Body of pancreas (tissue), 4 donors: ENCODE data around the gene MAPK6. TPM values are rescaled to one million over a fixed set of nuclear protein-coding genes. Genes with fewer than 3 reads are reported as not detected.

Experiments used
- ATAC-seq: fragments of 150-250 bp; one replicate; pipeline ENCODE4 v1.9.1; 2016
- DNase-seq, 4 donors: peaks; one replicate each; pipeline ENCODE4 v3.0.0-alpha.2; 2019
- H3K27ac ChIP-seq, 4 donors: fragments of 200-600 bp; sonication (generic); 1 replicate in 3 of 4; 2 replicates in 1 of 4; pipeline versions ENCODE4 v1.5.1 to v1.6.1; 2016 to 2019; ENCODE audit warnings: mild to moderate bottlenecking in 1 of 4, mixed read lengths in 1 of 4, moderate library complexity in 1 of 4
- H3K27me3 ChIP-seq, 2 donors: fragments of 200-600 bp; sonication (generic); one replicate each; pipeline ENCODE4 v1.6.0; 2016; ENCODE audit warnings: mild to moderate bottlenecking in 1 of 2
- H3K36me3 ChIP-seq, 2 donors: fragments of 200-600 bp; sonication (generic); replicated peaks in 1 of 2; 2 replicates each; pipeline ENCODE4 v1.5.1; 2016; ENCODE audit warnings: low read depth in 2 of 2; ENCODE audit not compliant: insufficient read depth in 1 of 2
- H3K4me1 ChIP-seq: fragments of 200-600 bp; sonication (generic); one replicate; pipeline ENCODE4 v1.6.0; 2016
- H3K4me3 ChIP-seq, 2 donors: fragments of 200-600 bp; sonication (generic); 1 replicate in 1 of 2; 2 replicates in 1 of 2; pipeline ENCODE4 v1.5.1; 2016 to 2019
- H3K9me3 ChIP-seq, 3 donors: fragments of 200-600 bp; sonication (generic); 1 replicate in 2 of 3; 2 replicates in 1 of 3; pipeline ENCODE4 v1.5.1; 2016
- POLR2A ChIP-seq, 3 donors: fragments of 450-650 bp; IDR thresholded peaks; one replicate each; pipeline ENCODE4 v1.6.1; 2016; ENCODE audit warnings: antibody characterized with exemption in 3 of 3, mild to moderate bottlenecking in 2 of 3
- WGBS, 2 donors: methylation state at CpG; one replicate each; pipeline ENCODE4 v1.1.5; 2017; 5-methylcytosine and 5-hydroxymethylcytosine counted together
- intact Hi-C: fragments of 100-400 bp; cut with DNase I; formaldehyde crosslinking; loops from one replicate; pipeline ENCODE4 v1.15.1; 2023
- total RNA-seq, 2 donors: library from RNA; depleted of rRNA; stranded (reverse); fragments of >200 nt; gene quantifications; one replicate each; pipeline ENCODE4 v1.1.0, GENCODE V29; 2016
- TF ChIP-seq, protein P1 (sequence below), 7 experiments: fragments of 450-650 bp in 4 of 7; fragments of 200-600 bp in 3 of 7; sonication (generic) in 3 of 7; IDR thresholded peaks; one replicate each; pipeline ENCODE4 v1.5.1; 2016 to 2019; ENCODE audit warnings: antibody characterized with exemption in 7 of 7

Gene MAPK6
- total RNA-seq, 2 donors from 2014 or later: 7.3 to 25.4 TPM

DNA sequence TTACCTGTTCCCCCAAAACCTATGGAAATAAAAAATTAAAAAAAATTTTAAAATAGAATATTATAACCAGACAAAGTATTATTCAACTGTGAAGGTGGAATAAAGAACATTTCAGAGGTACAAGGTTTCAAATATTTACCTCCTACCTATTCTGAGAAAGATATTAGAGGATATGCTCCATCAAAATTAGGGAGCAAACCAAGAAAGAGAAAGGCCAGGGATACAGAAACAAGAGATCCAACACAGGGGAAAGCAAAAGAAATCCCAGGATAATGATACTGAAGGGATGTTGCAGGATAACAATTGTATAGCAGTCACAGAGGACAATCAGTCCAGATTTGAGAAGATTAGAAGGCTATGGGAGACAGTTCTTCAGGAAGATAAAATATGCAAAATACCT is 71.2 kb downstream of the MAPK6 start:
- Histone ChIP-seq H3K36me3 (no peaks in the 10 kb centered on the region), H3K4me3 (no peak overlapping the region), H3K27ac (no peak overlapping the region), H3K27me3 (no peaks in the 10 kb centered on the region), H3K9me3 (no peaks in the 10 kb centered on the region), H3K4me1 (peaks cover 5% of the 10 kb centered on the region)
- intact Hi-C loops: no loop called here
- TF ChIP-seq, protein P1, sequence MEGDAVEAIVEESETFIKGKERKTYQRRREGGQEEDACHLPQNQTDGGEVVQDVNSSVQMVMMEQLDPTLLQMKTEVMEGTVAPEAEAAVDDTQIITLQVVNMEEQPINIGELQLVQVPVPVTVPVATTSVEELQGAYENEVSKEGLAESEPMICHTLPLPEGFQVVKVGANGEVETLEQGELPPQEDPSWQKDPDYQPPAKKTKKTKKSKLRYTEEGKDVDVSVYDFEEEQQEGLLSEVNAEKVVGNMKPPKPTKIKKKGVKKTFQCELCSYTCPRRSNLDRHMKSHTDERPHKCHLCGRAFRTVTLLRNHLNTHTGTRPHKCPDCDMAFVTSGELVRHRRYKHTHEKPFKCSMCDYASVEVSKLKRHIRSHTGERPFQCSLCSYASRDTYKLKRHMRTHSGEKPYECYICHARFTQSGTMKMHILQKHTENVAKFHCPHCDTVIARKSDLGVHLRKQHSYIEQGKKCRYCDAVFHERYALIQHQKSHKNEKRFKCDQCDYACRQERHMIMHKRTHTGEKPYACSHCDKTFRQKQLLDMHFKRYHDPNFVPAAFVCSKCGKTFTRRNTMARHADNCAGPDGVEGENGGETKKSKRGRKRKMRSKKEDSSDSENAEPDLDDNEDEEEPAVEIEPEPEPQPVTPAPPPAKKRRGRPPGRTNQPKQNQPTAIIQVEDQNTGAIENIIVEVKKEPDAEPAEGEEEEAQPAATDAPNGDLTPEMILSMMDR (IDR thresholded peaks at IDR 0.05): no peak
- no peak for TF ChIP-seq POLR2A (IDR thresholded peaks at IDR 0.05)
- no peak for DNase-seq
- ATAC-seq: no peak

DNA sequence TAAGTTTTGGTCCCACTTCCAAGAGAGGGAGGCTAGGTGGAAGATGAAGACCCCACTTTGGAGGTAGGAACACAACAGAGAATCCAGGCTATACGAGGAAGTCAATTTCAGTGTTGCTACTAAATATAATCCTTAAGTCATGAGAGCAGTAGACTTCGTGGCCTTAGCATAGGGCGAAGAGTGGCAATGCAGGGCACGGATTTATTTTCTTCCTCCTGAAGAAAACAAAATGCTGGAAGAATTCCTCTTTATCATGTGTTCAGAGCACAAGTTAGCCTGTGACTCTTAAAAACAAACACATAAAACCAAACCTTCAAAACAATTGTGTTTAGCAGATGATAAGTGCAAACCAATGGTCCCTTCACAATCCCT is 74.1 kb downstream of the MAPK6 start:
- Histone ChIP-seq H3K4me1 (peaks cover 5% of the 10 kb centered on the region), H3K27me3 (no peaks in the 10 kb centered on the region), H3K9me3 (no peaks in the 10 kb centered on the region), H3K36me3 (no peaks in the 10 kb centered on the region), H3K4me3 (no peak overlapping the region), H3K27ac (peak overlapping the region in 1 of 4 donors; percentile 14)
- WGBS, 2 donors: 71 to 84% methylated on average over 4 of the region's 4 CpGs
- TF ChIP-seq, protein P1 (IDR thresholded peaks at IDR 0.05): no peak
- no peak for TF ChIP-seq POLR2A (IDR thresholded peaks at IDR 0.05)
- intact Hi-C loops: no loop called here
- DNase-seq (no peak), ATAC-seq (no peak)

DNA sequence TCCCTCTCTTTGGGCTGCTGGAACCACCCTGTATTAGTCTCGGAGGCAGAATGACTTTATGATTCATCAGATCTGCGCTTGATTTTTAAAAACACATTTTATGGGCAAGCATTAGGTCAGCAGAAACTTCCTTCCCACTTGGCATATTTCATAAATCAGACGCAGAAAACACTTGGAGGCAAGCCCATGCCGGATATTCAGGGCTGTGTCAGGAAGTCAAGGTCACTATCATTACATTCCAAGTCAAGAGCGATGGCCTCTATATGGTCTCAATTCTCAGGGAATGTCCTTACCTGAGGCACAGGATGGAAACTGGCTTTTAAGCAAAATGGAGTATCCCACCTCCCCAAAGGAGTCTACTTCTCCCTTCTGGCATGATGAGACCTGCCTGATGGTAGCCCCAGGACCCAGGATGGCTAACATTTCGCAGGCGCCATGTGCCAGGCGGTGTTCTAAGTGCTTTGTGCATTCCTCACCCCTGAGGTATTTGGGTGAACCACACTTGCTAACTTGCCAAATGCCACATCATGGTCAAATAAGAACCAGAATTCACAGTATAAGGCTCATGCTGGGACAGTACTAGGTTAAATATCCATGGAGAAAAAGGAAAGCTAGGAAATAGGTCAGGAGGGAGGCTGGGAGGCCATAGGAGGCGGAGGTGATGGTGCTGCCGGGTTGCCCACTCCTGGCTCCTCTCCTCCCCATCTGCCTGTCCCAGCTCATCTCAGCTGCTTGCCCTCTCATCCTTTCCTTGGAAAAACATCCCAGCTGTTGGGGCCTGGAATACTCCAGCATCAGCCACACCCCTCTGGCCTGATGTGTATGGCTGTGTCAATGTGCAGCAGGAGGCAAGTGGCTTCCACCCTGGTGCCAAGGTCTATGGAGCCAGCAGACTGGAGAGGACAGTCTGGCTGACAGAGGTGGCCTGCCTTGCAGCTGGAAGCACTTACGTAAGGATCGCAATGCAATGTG is 74.8 kb downstream of the MAPK6 start:
- peak in 2 of 4 donors; percentile 28 to 29 for DNase-seq
- Histone ChIP-seq H3K27me3 (no peaks in the 10 kb centered on the region), H3K9me3 (no peaks in the 10 kb centered on the region), H3K36me3 (no peaks in the 10 kb centered on the region), H3K27ac (peak overlapping the region in 2 of 4 donors; percentile 14 to 23), H3K4me1 (peaks cover 5% of the 10 kb centered on the region), H3K4me3 (no peak overlapping the region)
- ATAC-seq: peak; percentile 51
- WGBS, 2 donors: 63 to 69% methylated on average over 9 to 12 of the region's 12 CpGs
- intact Hi-C loops: no loop called here
- TF ChIP-seq POLR2A (IDR thresholded peaks at IDR 0.05): no peak
- TF ChIP-seq, protein P1 (IDR thresholded peaks at IDR 0.05): no peak

DNA sequence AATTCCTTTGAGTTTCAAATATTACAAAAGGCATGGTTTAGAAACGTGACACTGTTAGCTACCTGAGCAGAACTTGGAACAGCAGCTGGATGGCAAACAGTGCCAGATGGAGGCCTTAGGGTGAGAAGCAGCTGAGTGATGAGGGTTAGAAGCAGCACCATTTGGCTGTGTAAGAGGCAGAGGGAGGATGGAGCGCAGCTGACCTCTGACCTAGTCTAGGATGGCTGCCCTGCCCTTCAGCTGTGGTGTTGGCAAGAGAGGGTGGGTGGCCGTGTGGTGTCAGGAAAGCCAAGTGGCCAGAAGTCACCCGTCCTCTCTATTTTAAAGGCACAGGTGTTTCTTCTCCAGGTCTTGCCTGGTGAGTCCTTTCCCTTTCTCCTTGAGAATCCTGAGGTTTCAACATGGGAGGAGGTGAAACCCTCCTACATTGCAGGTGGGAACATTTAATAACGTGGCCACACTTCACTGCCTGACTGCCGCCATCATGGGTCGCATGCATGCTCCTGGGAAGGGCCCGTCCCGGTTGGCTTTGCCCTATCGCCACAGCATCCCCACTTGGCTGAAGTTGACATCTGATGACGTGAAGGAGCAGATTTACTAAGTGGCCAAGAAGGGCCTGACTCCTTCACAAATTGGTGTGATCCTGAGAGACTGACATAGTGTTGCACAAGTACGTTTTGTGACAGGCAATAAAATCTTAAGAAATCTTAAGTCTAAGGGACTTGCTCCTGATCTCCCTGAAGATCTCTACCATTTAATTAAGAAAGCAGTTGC is 76.0 kb downstream of the MAPK6 start:
- TF ChIP-seq POLR2A (IDR thresholded peaks at IDR 0.05): no peak
- TF ChIP-seq, protein P1 (IDR thresholded peaks at IDR 0.05): no peak
- no peaks in the 10 kb centered on the region for H3K9me3 ChIP-seq
- H3K27me3 ChIP-seq: no peaks in the 10 kb centered on the region
- intact Hi-C loops: no loop called here
- no peak overlapping the region for H3K27ac ChIP-seq
- H3K4me1 ChIP-seq: peaks cover 5% of the 10 kb centered on the region
- DNase-seq: no peak
- WGBS, 2 donors: 92 to 93% methylated on average over 12 of the region's 12 CpGs
- ATAC-seq: no peak
- H3K4me3 ChIP-seq: no peak overlapping the region
- H3K36me3 ChIP-seq: no peaks in the 10 kb centered on the region
